Right cardiac atrium (tissue), 5 donors: ENCODE data around the gene ANK3. TPM values are rescaled to one million over a fixed set of nuclear protein-coding genes. Genes with fewer than 3 reads are reported as not detected.
"Not testable (repeated sequence)": the region's sequence is repeated elsewhere in the genome, so short reads cannot be mapped to it uniquely, and the experiment has no call there.

Source experiments
- ATAC-seq, 2 donors: fragments of 200-7000 bp; cut with Tn5 transposase; one replicate each; pipeline versions ENCODE4 v1.8.0 to v1.9.1; 2020; ENCODE audit warnings: moderate library complexity in 2 of 2, mild to moderate bottlenecking in 1 of 2
- DNase-seq, 3 donors: peaks; one replicate each; pipeline ENCODE4 v3.0.0-alpha.2; 2020
- H3K27ac ChIP-seq: one replicate; pipeline ENCODE4 v1.5.1; 2013; ENCODE audit warnings: mild to moderate bottlenecking, low read length, control low read depth, moderate library complexity
- H3K27me3 ChIP-seq: one replicate; pipeline ENCODE4 v1.6.1; 2013; ENCODE audit not compliant: control insufficient read depth, insufficient read depth
- H3K4me1 ChIP-seq: one replicate; pipeline ENCODE4 v1.6.1; 2013; ENCODE audit warnings: low read length; ENCODE audit not compliant: control insufficient read depth, insufficient read depth
- H3K4me3 ChIP-seq: one replicate; pipeline ENCODE4 v1.5.1; 2013; ENCODE audit warnings: low read length, control low read depth
- H3K9me3 ChIP-seq: one replicate; pipeline ENCODE4 v1.6.1; 2013; ENCODE audit warnings: low read length; ENCODE audit not compliant: control insufficient read depth
- WGBS: extraction: QIAGEN DNeasy Blood & Tissue Kit; methylation state at CpG from one replicate; pipeline ENCODE4 v1.1.7; 2013; 5-methylcytosine and 5-hydroxymethylcytosine counted together
- intact Hi-C, 4 donors: fragments of 100-400 bp; cut with DNase I; formaldehyde crosslinking; loops; one replicate each; pipeline versions ENCODE4 v1.11.0 to v1.14.0; 2022 to 2023
- polyA plus RNA-seq: library from polyadenylated mRNA; stranded (reverse); fragments of 200-250 nt; gene quantifications from one replicate; pipeline ENCODE4 v1.2.3, GENCODE V29; 2013
- total RNA-seq, 4 donors: library from RNA; stranded (reverse); fragmentation: NEBNext Ultra II Directional; extraction: Animal tissue kit (Norgen Biotek cat#: 25700); gene quantifications; one replicate each; pipeline ENCODE4 v1.2.1, GENCODE V29; 2021
- donor health status: healthy with polysubstance abuse.
- donor health status: DM: no; HTN: yes; CAD: no.
- donor health status: DM: no; HTN: no; CAD: no.
- donor health status: DM: no; HTN: yes; CAD: no; lungs with severe emphysema.
- donor health status: DM: yes; HTN: yes; CAD: no.

Gene ANK3
- total and polyA plus RNA-seq, 5 donors, result 59.8 to 196 (median 171) TPM

- WGBS, result 43% methylated on average over 5 of the region's 5 CpGs
- Histone ChIP-seq H3K27ac (no peak overlapping the region), H3K4me1 (no peaks in the 10 kb centered on the region), H3K4me3 (no peak overlapping the region), H3K27me3 (no peaks in the 10 kb centered on the region), H3K9me3 (no peaks in the 10 kb centered on the region)
- DNase-seq (no peak), ATAC-seq (no peak)
- intact Hi-C loops, result loop anchor here in 1 of 4 donors (10.0 kb wide), 1 partner anchor 417 kb away; no protein-coding TSS in a partner anchor
Measured at GRCh38 chr10:60042262-60042661, 347.4 kb downstream of the ANK3 start.

- intact Hi-C loops, result loop anchor here in 1 of 4 donors (10.0 kb wide), 1 partner anchor 417 kb away; no protein-coding TSS in a partner anchor
- no peak overlapping the region for H3K27ac ChIP-seq
- no peaks in the 10 kb centered on the region for H3K27me3 ChIP-seq
- ATAC-seq (no peak), DNase-seq (no peak)
- H3K9me3 ChIP-seq, result no peaks in the 10 kb centered on the region
- WGBS, result 71% methylated on average over 3 of the region's 3 CpGs
- no peaks in the 10 kb centered on the region for H3K4me1 ChIP-seq
- no peak overlapping the region for H3K4me3 ChIP-seq
Measured at GRCh38 chr10:60041489-60042133, 348.1 kb downstream of the ANK3 start.

GRCh38 chr10:60040014-60040662 is 349.5 kb downstream of the ANK3 start:
- no peak overlapping the region for H3K4me3 ChIP-seq
- intact Hi-C loops, result loop anchor here in 1 of 4 donors (10.0 kb wide), 1 partner anchor 415 kb away; no protein-coding TSS in a partner anchor
- no peak overlapping the region for H3K27ac ChIP-seq
- 56% methylated on average over 3 of the region's 3 CpGs for WGBS
- H3K9me3 ChIP-seq, result no peaks in the 10 kb centered on the region
- DNase-seq, result no peak
- no peaks in the 10 kb centered on the region for H3K27me3 ChIP-seq
- no peaks in the 10 kb centered on the region for H3K4me1 ChIP-seq
- no peak for ATAC-seq

GRCh38 chr10:60035984-60036383 is 353.7 kb downstream of the ANK3 start:
- no peak for ATAC-seq
- no peak for DNase-seq
- Histone ChIP-seq H3K27me3 (no peaks in the 10 kb centered on the region), H3K4me3 (no peak overlapping the region), H3K4me1 (no peaks in the 10 kb centered on the region), H3K9me3 (no peaks in the 10 kb centered on the region), H3K27ac (no peak overlapping the region)
- intact Hi-C loops, result loop anchor here in 2 of 4 donors (10.0 kb wide), 1 partner anchor 411 kb away; no protein-coding TSS in a partner anchor
- WGBS, result 81% methylated on average over 1 of the region's 1 CpG

GRCh38 chr10:60035375-60035774 is 354.3 kb downstream of the ANK3 start:
- ATAC-seq, H3K9me3 ChIP-seq, H3K27me3 ChIP-seq, H3K4me1 ChIP-seq, H3K27ac ChIP-seq, DNase-seq, H3K4me3 ChIP-seq: not testable (repeated sequence)
- 95% methylated on average over 5 of the region's 5 CpGs for WGBS
- intact Hi-C loops, result loop anchor here in 2 of 4 donors (10.0 kb wide), 1 partner anchor 411 kb away; no protein-coding TSS in a partner anchor

- H3K27me3 ChIP-seq, result no peaks in the 10 kb centered on the region
- peak in 1 of 3 donors; percentile 56 for DNase-seq
Measured at GRCh38 chr10:60032723-60033122, 357.0 kb downstream of the ANK3 start.

GRCh38 chr10:60031664-60032063 is 358.0 kb downstream of the ANK3 start:
- ATAC-seq (peak in 1 of 2 donors; percentile 24), DNase-seq (no peak)
- H3K4me1 ChIP-seq, result peaks cover 2% of the 10 kb centered on the region
- intact Hi-C loops, result loop anchor here in 2 of 4 donors (10.0 kb wide), 1 partner anchor 407 kb away; no protein-coding TSS in a partner anchor
- no peaks in the 10 kb centered on the region for H3K9me3 ChIP-seq
- H3K27me3 ChIP-seq, result no peaks in the 10 kb centered on the region
- no peak overlapping the region for H3K27ac ChIP-seq
- H3K4me3 ChIP-seq, result no peak overlapping the region

More at GRCh38 chr10:60032723-60033122, 357.0 kb downstream of the ANK3 start:
- Histone ChIP-seq H3K4me1 (peaks cover 2% of the 10 kb centered on the region), H3K4me3 (no peak overlapping the region), H3K9me3 (no peaks in the 10 kb centered on the region), H3K27ac (no peak overlapping the region)
- intact Hi-C loops, result loop anchor here in 2 of 4 donors (10.0 kb wide), 1 partner anchor 408 kb away; no protein-coding TSS in a partner anchor
- peak; percentile 89 to 92 for ATAC-seq
- WGBS, result 24% methylated on average over 1 of the region's 1 CpG

DNA sequence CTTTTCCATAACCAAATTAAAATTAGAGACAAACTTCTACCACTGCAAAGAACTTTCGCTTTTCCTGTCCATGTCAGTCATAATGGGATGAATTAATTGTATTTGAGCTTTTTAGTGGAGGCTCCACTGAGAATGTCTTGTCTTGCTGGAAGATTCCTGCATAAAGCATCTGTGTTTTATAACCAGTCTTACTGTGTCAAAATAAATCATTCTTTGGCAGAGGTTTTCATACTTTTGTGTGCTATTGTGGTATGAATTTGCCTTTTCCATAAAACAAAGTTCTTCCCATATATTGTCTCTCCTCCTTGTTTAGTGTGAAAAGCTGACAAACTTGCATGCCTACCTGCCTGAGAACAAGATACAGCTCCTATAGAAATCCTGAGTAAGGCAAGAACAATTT is 358.5 kb downstream of the ANK3 start:
- Histone ChIP-seq H3K27me3 (no peaks in the 10 kb centered on the region), H3K9me3 (no peaks in the 10 kb centered on the region), H3K4me3 (no peak overlapping the region), H3K27ac (no peak overlapping the region), H3K4me1 (peaks cover 2% of the 10 kb centered on the region)
- intact Hi-C loops, result loop anchor here in 2 of 4 donors (10.0 kb wide), 1 partner anchor 406 kb away; no protein-coding TSS in a partner anchor
- whole genome bisulfite sequencing, result 84% methylated on average over 1 of the region's 1 CpG
- DNase-seq (no peak), ATAC-seq (no peak)

DNA sequence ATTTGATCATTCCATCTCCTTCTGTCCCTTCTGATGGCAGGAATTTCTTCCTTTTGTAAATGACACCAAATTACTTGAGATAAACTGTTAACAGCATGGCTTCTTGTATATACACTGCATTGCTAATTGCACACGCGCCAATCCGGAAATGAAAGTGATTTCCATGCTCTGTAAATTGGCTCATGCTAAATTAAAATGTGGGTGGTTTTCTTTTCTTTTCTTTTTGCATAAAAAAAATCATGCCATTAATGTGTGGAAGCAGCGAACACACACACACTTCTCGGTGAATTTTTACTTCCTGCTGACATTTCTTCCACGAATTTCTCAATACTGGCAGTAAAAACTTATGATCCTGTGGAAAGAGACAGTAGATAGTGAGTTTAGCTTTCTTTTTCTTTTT is 360.2 kb downstream of the ANK3 start:
- no peak for ATAC-seq
- WGBS, result 58% methylated on average over 6 of the region's 6 CpGs
- intact Hi-C loops, result loop anchor here in 1 of 4 donors (10.0 kb wide), 1 partner anchor 115 kb away; no protein-coding TSS in a partner anchor

DNA sequence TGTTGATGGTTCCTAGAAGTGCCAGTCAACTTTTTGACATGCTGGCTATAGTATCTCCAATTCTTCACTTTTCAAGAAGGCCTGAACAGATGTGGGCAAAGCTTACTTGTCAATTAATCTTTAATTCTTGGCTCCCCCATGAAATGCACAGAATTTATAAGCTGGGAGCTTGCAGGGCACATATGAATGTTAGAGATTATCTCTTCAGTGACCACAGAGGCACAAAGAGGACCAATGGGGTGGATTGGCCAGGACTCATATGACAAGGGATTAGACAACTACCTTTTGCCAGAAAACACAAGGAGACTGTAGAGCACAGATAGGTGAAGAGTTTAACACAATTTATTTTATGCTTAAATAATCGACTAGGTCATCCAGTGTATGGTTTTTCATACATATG is 361.6 kb downstream of the ANK3 start:
- no peaks in the 10 kb centered on the region for H3K27me3 ChIP-seq
- intact Hi-C loops, result loop anchor here in 1 of 4 donors (10.0 kb wide), 1 partner anchor 113 kb away; no protein-coding TSS in a partner anchor
- no peak overlapping the region for H3K4me3 ChIP-seq
- H3K9me3 ChIP-seq, result no peaks in the 10 kb centered on the region
- ATAC-seq (no peak), DNase-seq (no peak)
- peaks cover 2% of the 10 kb centered on the region for H3K4me1 ChIP-seq
- no peak overlapping the region for H3K27ac ChIP-seq
- WGBS, result 90% methylated on average over 1 of the region's 1 CpG

More for the DNA sequence above, 360.2 kb downstream of the ANK3 start:
- Histone ChIP-seq H3K27ac (no peak overlapping the region), H3K9me3 (no peaks in the 10 kb centered on the region), H3K4me3 (no peak overlapping the region), H3K27me3 (no peaks in the 10 kb centered on the region), H3K4me1 (peaks cover 2% of the 10 kb centered on the region)
- DNase-seq, result no peak

- Histone ChIP-seq H3K4me3 (no peak overlapping the region), H3K27me3 (no peaks in the 10 kb centered on the region), H3K4me1 (no peaks in the 10 kb centered on the region), H3K9me3 (no peaks in the 10 kb centered on the region), H3K27ac (no peak overlapping the region)
- ATAC-seq (no peak), DNase-seq (no peak)
- 95% methylated on average over 1 of the region's 1 CpG for WGBS
- intact Hi-C loops, result loop anchor here in 1 of 4 donors (10.0 kb wide), 1 partner anchor 110 kb away; no protein-coding TSS in a partner anchor
Measured at GRCh38 chr10:60025279-60025678, 364.4 kb downstream of the ANK3 start.
